HG02571 (cell line): ENCODE data around the gene APRT.

Experiments used
- ATAC-seq: cut with Tn5 transposase; IDR thresholded peaks from one replicate; pipeline ENCODE4 v1.9.1; 2021; ENCODE audit warnings: mild to moderate bottlenecking, moderate library complexity; ENCODE audit not compliant: unreplicated experiment

Gene APRT

GRCh38 chr16:88842308-88842756 is 30.6 kb upstream of the APRT start:
- ATAC-seq = no peak

- ATAC-seq = no peak
Measured at GRCh38 chr16:88841521-88842307, 30.0 kb upstream of the APRT start.

DNA sequence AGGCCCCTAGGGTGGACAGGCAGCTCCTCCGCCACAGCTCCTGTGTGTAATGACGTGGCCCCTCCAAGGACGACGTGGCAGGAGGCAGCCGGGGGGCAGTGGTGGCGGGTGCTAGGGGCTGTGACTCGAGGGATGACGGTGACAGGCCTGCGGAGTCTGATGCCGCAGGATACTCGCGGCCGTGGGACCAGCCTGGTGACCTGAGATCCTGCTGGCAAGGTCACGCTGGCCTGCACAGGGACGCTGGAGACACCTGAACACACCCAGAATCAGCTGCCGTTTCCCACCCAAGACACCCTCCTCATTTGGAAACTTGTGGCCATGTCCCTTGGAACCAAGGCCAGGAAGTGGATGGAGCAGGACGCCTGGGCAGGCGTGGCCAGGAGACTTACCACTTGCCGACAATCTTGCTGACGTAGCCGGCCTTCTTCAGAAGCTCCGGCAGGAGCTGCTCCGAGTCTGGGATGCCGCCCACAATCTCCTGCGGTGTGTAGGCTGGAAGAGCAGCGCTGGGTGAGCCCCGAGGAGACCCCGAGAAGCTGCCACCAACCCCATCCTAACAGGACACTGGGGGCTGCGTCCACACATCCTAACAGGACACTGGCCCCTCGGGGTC is 29.0 kb upstream of the APRT start:
- no peak for ATAC-seq

- ATAC-seq = no peak
Measured at GRCh38 chr16:88839745-88840599, 28.2 kb upstream of the APRT start.

DNA sequence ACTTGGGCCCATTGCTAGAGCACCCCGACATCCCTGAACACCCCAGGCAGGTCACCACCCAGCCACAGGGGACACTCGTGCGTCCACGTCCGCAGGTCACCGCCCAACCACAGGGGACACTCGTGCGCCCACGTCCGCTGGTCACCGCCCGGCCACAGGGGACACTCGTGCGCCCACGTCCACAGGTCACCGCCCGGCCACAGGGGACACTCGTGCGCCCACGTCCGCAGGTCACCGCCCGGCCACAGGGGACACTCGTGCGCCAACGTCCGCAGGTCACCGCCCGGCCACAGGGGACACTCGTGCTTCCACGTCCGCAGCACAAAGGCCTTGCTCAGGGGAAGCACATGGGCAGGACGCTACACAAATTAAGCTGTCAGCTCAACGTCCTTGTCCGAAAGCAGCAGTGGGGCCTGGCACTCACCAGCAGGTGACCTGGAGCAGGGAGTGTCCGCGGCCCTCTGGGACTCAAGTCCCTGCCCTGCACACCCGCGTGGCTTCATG is 27.4 kb upstream of the APRT start:
- no peak for ATAC-seq

DNA sequence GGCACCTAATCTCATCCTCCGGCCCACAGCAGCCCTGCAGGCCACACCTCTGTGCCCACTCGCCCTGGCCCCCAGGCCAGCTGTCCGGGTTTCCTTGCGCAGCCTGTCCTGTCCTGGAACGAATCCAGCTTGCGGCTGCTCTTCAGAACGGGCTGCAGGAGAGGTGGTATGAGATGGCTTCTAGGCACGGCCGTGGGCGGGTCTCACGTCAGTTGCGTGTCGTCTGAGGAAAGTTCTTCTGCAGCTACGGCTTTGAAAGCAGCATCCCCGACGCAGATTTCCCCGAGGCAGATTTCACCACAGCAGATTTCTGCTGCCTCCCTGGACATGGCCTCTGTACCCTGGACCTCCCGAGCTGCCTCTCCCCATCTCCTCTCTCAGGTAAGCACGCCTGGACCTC is 26.8 kb upstream of the APRT start:
- no peak for ATAC-seq

DNA sequence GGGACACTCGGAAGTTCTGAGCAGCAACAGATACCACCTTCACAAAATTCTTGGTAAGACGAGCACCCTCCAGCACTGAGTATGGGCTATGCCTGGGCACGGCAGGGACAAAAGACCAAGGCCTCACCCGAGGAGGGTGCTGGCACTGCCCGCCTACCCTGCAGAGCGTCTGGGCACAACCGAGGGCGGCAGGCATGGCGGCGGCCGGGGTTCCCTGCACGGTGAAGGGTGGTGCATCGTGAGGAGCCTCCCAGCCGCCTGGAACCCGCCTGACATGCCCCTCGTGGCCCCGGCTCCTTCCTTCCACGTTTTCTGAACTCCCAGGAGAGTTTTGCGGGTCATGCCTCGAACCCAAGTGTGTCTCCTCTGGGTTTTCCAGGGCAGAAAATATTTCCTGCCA is 26.1 kb upstream of the APRT start:
- ATAC-seq = no peak

- no peak for ATAC-seq
Measured at GRCh38 chr16:88836791-88837190, 25.1 kb upstream of the APRT start.

DNA sequence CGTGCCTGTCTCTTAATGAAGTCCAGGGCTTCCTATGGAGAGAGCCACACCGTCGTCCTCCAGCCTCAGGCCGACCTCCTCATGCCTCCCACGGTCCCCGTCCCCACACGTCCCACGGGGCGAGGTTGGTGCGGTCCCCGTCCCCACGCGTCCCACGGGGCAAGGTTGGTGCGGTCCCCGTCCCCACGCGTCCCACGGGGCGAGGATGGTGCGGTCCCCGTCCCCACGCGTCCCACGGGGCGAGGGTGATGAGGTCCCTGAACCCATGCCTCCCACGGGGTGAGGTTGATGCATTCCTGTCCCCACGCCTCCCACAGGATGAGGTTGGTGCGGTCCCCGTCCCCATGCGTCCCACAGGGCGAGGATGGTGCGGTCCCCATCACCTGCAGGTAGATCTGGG is 24.1 kb upstream of the APRT start:
- no peak for ATAC-seq

DNA sequence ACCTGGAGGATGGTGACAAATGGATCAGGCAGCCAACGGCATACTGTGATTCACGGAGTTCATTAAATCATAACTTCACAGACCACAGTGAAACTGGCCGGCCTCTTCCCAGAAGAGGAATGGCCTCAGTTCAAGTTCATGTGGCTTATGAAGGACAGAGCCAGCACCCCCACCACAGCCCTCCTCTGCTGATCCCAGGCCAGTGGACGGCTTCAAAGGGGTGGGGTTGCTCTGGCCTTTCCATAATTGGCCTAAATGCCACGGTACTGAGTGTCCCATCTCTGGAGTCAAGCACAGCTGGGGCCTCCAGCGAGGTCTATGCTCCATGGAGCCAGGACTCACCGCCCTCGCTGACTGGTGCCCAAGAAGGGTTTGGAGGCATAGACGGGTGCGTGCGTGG is 23.7 kb upstream of the APRT start:
- ATAC-seq = no peak

DNA sequence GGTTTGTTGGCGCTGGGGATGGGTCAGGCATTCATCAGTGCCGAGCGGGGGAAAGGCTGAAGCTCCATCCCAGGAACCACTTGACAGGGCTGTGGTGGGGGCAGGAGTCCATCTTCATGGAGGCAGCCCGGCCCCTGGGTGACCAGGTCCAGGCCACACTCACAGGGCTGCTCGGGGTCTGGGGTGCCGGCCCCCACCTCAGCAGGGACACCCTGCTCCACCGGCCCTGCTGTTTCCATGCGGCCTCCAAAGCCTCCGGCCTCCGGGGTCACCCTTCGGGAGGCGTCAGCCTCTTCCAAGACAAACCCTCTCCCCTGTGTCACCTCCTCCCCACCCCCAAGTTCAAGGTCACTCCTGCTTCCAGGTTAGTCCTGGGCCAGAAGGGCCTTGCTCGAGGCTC is 22.9 kb upstream of the APRT start:
- ATAC-seq = no peak

- ATAC-seq = no peak
Measured at GRCh38 chr16:88833086-88833485, 21.4 kb upstream of the APRT start.

DNA sequence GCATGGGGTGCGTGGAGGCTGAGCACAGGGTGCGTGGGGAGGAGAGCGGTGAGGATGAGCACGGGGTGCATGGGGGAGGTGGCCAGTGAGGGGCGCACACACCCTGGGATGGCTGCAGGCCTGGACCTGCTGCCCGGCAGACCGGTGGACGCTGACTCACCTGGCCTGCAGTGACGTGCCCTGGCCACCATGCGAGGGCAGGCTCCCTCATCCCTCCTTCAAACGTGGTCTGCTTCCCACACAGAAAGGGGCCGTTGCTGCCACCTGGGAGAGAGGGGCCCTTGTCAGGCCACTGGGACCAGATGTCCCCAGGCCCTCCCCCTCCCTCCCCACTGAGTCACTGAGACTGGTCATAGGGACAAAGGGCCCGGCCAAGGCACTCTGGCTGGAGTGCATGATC is 20.1 kb upstream of the APRT start:
- ATAC-seq = no peak

- no peak for ATAC-seq
Measured at GRCh38 chr16:88830783-88831182, 19.1 kb upstream of the APRT start.

GRCh38 chr16:88830258-88830657 is 18.5 kb upstream of the APRT start:
- ATAC-seq = no peak

- no peak for ATAC-seq
Measured at GRCh38 chr16:88828711-88829110, 17.0 kb upstream of the APRT start.

DNA sequence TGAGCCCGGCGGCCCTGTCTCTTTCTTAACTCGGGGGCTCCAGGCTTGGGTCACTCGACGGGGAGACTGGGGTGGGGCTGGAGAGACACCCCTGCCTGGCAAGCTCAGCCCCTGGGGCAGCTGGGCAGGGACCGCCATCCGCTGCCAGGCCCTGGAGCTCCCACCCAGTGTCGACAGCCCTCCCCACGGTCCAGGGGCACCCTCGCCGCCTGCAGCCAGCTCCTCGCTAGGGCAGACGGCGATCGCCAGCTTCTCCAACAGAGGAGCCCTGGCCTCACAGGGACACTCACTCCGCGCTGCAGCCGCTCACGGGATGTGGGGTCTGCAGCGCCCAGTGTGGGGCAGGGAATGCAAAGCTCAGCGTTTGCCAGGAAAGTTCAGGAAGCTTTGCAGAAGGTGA is 16.0 kb upstream of the APRT start:
- ATAC-seq = no peak

- ATAC-seq = no peak
Measured at GRCh38 chr16:88826070-88826840, 14.5 kb upstream of the APRT start.

GRCh38 chr16:88825146-88825545 is 13.4 kb upstream of the APRT start:
- ATAC-seq = no peak

DNA sequence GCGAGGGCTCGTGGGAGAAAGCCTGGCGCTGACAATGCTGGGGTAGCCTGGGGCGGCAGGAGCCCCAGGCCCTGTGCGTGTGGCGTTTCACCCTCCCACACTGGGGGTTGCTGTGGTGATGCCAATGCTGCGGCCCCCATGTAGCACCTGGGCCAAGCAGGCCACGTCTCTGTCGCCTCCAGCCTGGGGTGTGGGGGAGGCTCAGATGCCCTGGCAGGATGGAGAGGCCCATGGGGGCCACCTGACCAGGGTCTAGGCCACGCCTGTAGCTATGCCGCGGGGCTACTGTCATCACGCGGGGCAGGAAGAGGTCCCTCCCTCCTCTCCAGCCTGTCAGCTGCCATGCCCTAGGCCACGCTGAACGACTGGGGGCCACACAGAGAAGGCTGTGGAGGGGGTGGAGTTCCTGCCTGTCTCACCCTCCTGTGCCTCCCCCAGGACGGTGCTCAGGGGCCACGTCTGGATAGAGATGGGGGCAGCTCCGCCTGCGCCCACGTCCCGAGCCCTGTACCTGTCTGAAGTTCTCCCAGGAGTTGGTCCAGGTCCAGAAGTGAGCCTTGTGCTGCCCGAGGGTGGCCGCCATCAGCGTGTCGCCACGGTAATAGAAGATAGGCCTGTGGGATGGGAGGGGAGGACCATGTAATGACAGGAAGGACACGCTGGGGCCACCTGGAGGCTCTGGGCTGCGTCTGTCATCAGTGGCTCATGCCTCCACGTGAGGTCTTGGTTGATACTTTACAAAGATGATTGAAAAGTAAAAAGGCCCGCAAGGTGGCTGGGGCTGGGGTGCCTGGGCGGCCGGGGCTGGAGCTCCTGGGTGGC is 12.7 kb upstream of the APRT start:
- no peak for ATAC-seq
